GM15510 (cell line): ENCODE measurements around the gene CHAT.

Experiments used
- POLR2A ChIP-seq: IDR thresholded peaks from 3 replicates; pipeline ENCODE4 v1.6.1; 2011; ENCODE audit warnings: borderline replicate concordance; ENCODE audit not compliant: insufficient read length; ENCODE audit errors: extremely low read depth

CHAT gene

DNA sequence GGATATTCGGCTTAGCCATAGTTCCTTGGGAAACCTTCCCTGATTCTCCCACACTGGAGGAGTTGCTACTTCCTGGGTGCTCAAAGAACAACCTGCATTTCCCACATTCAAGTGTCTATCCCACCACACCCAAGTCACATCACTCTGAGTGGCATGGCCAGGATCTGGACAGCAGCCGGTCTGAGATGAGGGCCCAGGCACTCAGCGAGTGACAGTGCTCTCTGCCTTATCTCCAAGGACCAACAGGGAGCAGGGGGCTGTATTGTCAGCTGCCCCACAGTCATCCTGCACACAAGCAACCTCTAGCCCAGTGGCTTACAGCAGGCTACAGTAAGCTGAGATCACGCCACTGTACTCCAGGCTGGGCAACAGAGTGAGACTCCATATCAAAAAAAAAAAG is 19.8 kb upstream of the CHAT start:
- TF ChIP-seq POLR2A = no peak

DNA sequence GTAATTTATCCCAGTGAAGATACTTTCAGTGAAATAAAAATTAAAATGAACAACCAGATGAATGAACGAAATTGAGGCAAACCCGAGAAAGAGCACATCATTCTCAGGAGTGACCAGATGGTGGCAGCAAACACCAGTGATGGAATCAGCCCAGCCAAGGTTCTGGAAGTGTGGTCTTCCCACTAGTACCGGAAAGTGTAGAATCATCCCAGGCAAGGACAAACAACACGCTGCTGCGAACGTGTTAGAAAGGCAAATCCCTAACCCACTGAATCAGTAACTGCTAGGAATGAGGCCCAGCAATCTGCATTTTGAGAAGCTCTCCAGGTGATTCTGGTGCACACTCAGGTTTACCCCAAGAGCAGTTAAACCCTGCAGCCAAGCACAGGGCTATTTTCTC is 19.2 kb upstream of the CHAT start:
- TF ChIP-seq POLR2A = no peak

DNA sequence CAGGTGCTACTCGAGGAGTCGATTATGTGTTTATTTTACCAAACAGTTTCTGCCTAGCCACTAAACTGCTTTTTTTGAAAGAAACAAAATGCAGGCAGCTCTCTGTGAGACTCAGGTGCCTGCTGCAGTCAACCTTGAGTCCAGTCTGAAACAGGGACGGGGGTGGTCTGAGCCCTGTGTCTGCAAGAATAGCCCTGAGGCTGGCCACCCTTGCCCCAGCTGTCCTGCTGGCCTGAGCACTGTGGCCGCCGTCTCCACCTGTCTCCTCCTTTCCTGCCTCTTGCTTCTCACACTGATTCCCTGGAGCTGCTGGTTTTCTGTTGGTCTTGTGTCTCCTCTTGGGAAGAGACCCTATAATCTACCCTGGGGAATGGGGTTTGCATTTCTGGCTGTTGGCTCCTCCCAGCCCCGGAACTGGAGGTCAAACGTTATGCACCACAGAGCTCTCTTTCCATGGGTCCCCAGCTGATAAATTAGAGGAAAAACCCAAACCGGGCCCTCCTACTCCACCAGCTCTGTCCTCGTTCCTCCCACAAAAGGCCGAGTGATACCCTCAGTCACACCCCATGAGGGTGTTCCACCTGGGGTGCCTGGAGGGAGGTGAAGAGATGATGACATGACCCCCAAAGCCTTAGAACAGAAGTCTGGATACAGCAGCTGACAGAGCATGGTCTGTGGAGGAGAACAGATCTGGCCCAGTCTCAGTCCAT is 18.7 kb upstream of the CHAT start:
- no peak for TF ChIP-seq POLR2A

DNA sequence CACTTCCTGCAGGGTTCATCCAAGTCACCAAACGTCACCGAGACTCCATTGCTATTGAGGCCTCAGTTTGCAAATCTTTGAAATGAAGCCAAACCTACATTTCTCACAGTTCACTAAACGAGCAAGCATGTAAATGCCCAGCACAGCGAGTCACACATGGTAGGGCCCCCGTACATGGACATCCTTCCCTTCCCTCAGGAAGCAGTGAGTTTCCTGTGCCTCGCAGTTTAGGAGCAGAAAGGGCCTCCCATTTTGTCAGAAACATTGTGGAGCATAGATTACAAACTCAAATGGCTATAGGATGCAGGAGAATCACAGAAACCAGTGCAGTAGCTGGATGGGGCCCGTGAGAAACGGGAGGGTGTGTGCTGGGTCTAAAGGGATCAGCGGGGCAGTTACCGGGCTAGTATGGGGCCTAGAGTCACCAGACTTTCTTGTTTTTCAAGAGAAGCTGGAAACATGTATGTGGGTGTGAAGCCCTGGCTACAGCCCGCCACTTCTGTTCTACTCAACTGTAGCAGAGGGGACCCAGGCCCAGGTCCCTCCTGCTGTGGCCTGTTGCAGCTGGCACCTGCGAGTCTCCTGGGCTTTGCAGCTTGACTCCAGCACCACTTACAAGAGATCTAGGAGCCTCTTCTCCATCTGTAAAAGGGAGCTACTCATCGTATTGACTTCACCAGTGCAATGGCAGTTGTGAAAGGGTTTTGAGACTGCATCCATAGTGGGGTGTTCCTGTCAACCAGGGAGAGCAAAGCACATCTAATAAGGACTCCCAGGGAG is 17.9 kb upstream of the CHAT start:
- no peak for TF ChIP-seq POLR2A

DNA sequence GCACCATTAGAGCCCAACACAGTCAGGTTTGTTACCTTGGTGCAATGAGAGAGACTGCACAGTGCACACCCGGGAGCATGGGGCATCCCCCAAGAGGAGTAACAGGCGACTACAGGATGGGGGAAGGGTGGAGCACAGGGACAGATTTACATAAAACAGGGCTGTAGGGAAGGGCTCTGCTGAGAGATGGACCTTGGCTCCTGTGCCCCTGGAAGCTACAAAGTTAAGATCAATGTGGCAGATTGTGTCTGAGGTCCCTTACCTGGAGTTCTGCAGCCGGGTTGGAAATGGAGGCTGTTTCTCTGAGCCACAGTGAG is 17.4 kb upstream of the CHAT start:
- no peak for TF ChIP-seq POLR2A

- no peak for TF ChIP-seq POLR2A
Measured at GRCh38 chr10:49596836-49597235, 17.0 kb upstream of the CHAT start.

DNA sequence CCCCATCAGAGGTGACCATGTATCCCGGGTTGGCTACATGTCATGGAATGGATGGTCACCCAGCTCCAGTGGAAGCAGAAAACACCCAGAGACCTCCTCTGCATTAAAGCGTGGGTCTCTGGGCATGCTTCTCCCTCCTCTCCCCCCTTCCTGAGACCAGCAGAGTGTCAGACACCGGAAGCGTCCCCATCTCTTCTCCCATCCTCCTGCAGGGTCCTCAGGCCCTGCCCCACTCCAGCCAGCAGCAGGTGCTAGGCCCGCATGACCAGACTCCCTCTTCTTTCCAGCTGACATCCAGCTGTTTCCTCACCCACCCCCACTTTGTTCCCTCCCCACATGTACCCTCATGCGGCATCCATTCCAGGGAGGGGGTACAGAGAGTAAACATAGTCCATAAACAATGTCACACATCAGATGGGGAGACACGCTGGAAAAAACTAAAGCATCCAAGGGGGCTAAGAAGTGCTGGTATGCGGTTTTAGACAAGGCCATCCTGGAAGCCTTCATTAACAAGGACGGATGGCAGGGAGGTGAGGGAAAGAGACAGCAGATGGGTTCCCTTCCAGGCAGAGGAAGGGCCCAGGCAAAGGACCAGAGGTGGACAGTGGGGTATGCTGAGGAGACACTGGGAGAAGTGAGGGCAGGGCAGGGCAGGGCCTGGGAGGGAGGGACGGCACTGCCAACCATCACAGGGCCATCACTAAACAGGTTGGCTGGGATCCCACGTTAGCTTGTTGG is 16.2 kb upstream of the CHAT start:
- TF ChIP-seq POLR2A = no peak

DNA sequence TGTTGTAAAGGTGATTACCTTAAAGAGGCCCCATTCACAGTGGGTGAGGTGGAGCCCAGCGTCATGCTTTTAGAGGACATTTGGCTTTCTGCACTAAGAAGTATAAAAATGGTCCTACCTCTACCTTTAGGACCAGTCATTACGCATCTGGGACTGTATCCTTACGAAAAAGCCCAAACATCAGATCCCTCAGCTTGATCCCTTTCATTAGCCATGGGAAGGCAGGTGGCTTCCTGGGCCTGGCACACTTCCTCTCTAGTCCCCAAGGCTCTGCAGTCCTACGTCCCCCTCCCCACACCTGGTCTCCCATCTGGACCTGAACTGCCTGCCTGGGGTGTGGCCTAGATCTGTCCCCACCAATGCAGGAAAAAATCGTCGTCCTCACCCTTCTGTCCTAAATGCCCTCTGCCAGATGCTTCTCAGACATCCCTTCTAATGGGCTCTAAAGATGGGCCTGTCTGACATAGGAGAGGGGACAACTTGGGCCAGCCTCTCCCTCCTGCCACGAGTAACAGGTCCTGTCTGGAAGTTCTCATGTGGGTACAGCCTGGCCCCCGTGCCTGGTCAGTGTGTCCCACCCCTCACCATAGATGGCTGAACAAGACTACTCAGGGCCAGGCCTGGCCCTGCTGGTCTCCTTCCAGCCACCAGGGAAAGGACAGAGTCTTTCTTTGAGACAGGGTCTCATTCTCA is 15.5 kb upstream of the CHAT start:
- no peak for TF ChIP-seq POLR2A

DNA sequence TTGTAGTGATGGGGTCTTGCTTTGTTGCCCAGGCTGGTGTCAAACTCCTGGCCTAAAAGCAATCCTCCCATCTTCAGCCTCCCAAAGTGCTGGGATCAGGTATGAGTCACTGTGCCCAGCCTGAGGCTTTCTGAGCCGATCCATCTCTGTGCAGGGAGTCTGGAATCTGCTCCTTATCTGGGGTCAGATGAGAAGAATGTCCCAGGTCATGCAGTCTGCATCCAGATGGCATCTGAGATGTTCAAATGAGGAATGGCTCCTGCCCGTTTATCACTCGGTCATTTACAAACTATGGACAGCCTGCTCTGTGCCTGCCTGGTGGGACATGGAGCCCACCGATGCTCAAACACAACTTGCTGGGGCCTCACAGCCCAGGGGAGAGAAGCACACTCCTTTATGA is 14.9 kb upstream of the CHAT start:
- no peak for TF ChIP-seq POLR2A

- TF ChIP-seq POLR2A = no peak
Measured at GRCh38 chr10:49599546-49599945, 14.3 kb upstream of the CHAT start.

- TF ChIP-seq POLR2A = no peak
Measured at GRCh38 chr10:49600046-49600445, 13.8 kb upstream of the CHAT start.

GRCh38 chr10:49600781-49601400 is 12.9 kb upstream of the CHAT start:
- no peak for TF ChIP-seq POLR2A

DNA sequence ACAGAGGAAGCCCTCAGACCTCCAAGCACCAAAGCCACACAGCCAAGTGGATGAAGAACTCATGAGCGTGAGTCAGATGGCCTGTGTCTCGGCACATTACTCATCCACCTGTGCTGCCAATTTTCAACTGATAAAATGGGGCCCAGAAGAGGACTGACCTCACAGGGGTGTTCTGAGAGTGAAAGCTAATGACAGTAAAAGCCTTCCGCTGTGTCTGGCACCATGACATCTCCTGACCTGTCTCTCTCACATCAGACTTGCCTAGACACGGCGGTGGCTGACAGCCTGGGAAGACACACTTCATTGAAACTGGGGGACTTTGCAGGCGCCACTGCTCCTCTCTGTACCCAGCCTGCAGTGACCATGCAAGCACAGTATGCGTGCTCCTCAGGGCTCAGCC is 12.0 kb upstream of the CHAT start:
- TF ChIP-seq POLR2A = no peak

GRCh38 chr10:49602380-49603023 is 11.3 kb upstream of the CHAT start:
- TF ChIP-seq POLR2A = no peak
